Type B pancreatic cell (in vitro differentiated cells): Measurements from ENCODE around the gene FIGLA. TPM values are rescaled to one million over a fixed set of nuclear protein-coding genes. Genes with fewer than 3 reads are reported as not detected.

Source experiments
- DNase-seq: peaks from one replicate; pipeline ENCODE4 v3.0.0; 2021; ENCODE audit warnings: mixed read lengths; ENCODE audit not compliant: unreplicated experiment; ENCODE audit errors: extremely low spot score
- H3K27ac Mint-ChIP-seq: 2 replicates; pipeline ENCODE4 v1.8.0; 2021; ENCODE audit warnings: mild to moderate bottlenecking, mixed read lengths
- H3K27me3 Mint-ChIP-seq: 2 replicates; pipeline ENCODE4 v1.8.0; 2021; ENCODE audit warnings: mixed read lengths
- H3K36me3 Mint-ChIP-seq: 2 replicates; pipeline ENCODE4 v1.8.0; 2021; ENCODE audit warnings: mixed read lengths
- H3K4me1 Mint-ChIP-seq: one replicate; pipeline ENCODE4 v1.8.0; 2021; ENCODE audit warnings: mixed read lengths; ENCODE audit not compliant: unreplicated experiment
- H3K4me3 Mint-ChIP-seq: 2 replicates; pipeline ENCODE4 v1.8.0; 2021; ENCODE audit warnings: mild to moderate bottlenecking, mixed read lengths
- H3K9me3 Mint-ChIP-seq: 2 replicates; pipeline ENCODE4 v1.8.0; 2021; ENCODE audit warnings: mixed read lengths
- total RNA-seq: library from RNA; stranded (reverse); gene quantifications from 2 replicates; pipeline ENCODE4 v1.2.1, GENCODE V29; 2021; ENCODE audit warnings: low replicate concordance
- TF ChIP-seq, protein P1 (sequence below): fragments of 200-600 bp; sonication (generic); conservative IDR thresholded peaks from 2 replicates; pipeline ENCODE4 v1.5.0; 2021; ENCODE audit warnings: antibody characterized with exemption, mild to moderate bottlenecking

The FIGLA gene
- total RNA-seq, 1 donor from 2014 or later: not detected

GRCh38 chr2:70833246-70833645 is 42.8 kb upstream of the FIGLA start:
- H3K9me3 Mint-ChIP-seq: no peaks in the 10 kb centered on the region
- H3K27ac Mint-ChIP-seq: no peak overlapping the region
- TF ChIP-seq, protein P1, sequence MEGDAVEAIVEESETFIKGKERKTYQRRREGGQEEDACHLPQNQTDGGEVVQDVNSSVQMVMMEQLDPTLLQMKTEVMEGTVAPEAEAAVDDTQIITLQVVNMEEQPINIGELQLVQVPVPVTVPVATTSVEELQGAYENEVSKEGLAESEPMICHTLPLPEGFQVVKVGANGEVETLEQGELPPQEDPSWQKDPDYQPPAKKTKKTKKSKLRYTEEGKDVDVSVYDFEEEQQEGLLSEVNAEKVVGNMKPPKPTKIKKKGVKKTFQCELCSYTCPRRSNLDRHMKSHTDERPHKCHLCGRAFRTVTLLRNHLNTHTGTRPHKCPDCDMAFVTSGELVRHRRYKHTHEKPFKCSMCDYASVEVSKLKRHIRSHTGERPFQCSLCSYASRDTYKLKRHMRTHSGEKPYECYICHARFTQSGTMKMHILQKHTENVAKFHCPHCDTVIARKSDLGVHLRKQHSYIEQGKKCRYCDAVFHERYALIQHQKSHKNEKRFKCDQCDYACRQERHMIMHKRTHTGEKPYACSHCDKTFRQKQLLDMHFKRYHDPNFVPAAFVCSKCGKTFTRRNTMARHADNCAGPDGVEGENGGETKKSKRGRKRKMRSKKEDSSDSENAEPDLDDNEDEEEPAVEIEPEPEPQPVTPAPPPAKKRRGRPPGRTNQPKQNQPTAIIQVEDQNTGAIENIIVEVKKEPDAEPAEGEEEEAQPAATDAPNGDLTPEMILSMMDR: no peak

DNA sequence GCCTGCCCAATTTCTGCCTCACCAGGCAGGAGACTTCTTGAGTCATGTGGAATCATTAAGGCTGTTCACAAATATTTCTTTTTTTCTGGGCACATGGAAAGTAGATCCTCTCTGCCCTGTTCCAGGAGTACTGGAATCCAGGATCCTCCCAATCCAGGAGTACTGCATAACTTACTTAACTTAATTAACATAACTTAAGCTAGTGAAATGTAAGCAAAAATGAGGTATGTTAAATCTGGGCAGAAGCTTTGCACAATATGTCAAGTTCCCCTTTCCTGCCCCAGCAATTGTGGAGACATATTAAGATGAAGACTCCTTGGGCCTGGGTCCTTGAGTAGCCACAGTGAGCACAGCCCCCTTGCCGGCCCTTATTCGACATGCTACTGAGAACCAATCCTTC is 41.9 kb upstream of the FIGLA start:
- H3K4me1 Mint-ChIP-seq: no peaks in the 10 kb centered on the region
- H3K27ac Mint-ChIP-seq: no peak overlapping the region
- H3K36me3 Mint-ChIP-seq: no peaks in the 10 kb centered on the region
- peaks cover 65% of the 10 kb centered on the region for H3K27me3 Mint-ChIP-seq
- no peak for DNase-seq
- no peak overlapping the region for H3K4me3 Mint-ChIP-seq
- no peaks in the 10 kb centered on the region for H3K9me3 Mint-ChIP-seq
- TF ChIP-seq, protein P1: no peak

More at GRCh38 chr2:70833246-70833645, 42.8 kb upstream of the FIGLA start:
- Mint-ChIP-seq H3K36me3 (no peaks in the 10 kb centered on the region), H3K4me3 (no peak overlapping the region), H3K4me1 (no peaks in the 10 kb centered on the region), H3K27me3 (peaks cover 65% of the 10 kb centered on the region)
- DNase-seq: no peak

- no peak for DNase-seq
- Mint-ChIP-seq H3K9me3 (no peaks in the 10 kb centered on the region), H3K27ac (no peak overlapping the region), H3K4me3 (no peak overlapping the region), H3K36me3 (no peaks in the 10 kb centered on the region), H3K27me3 (peaks cover 63% of the 10 kb centered on the region), H3K4me1 (no peaks in the 10 kb centered on the region)
- TF ChIP-seq, protein P1: no peak
Observed at GRCh38 chr2:70831861-70832260, 41.4 kb upstream of the FIGLA start.

- Mint-ChIP-seq H3K36me3 (no peaks in the 10 kb centered on the region), H3K9me3 (no peaks in the 10 kb centered on the region), H3K4me1 (no peaks in the 10 kb centered on the region), H3K4me3 (no peak overlapping the region), H3K27ac (no peak overlapping the region), H3K27me3 (peaks cover 54% of the 10 kb centered on the region)
- no peak for DNase-seq
- TF ChIP-seq, protein P1: no peak
Observed at GRCh38 chr2:70830366-70830765, 39.9 kb upstream of the FIGLA start.

- Mint-ChIP-seq H3K27me3 (peaks cover 52% of the 10 kb centered on the region), H3K36me3 (no peaks in the 10 kb centered on the region), H3K27ac (no peak overlapping the region), H3K4me3 (no peak overlapping the region), H3K4me1 (no peaks in the 10 kb centered on the region), H3K9me3 (no peaks in the 10 kb centered on the region)
- TF ChIP-seq, protein P1: no peak
- DNase-seq: no peak
Observed at GRCh38 chr2:70829916-70830315, 39.5 kb upstream of the FIGLA start.
